ENCODE measurements around the gene DDX1. TPM values are rescaled to one million over a fixed set of nuclear protein-coding genes. Genes with fewer than 3 reads are reported as not detected.

Gene DDX1
- total RNA-seq, 1 experiment from 2014 or later, result 70.7 TPM

GRCh38 chr2:15661295-15661569 is 69.6 kb downstream of the DDX1 start:
- H3K4me1 ChIP-seq (replicated peaks; ENCODE audit: insufficient read depth), result no peaks in the 10 kb centered on the region
- ChIA-PET CTCF (no interaction called here), POLR2A (ENCODE audit: unreplicated experiment) (no interaction called here)
- TF ChIP-seq EZH2 (IDR thresholded peaks at IDR 0.05; ENCODE audit: low read depth) (no peak), CTCF (conservative IDR thresholded peaks at IDR 0.05) (no peak)
- intact Hi-C loops (cut with micrococcal nuclease; ENCODE audit: unreplicated experiment), result no loop called here
- H3K27ac ChIP-seq, result no peak overlapping the region
- H3K36me3 ChIP-seq (ENCODE audit: low read depth), result no peaks in the 10 kb centered on the region
- no peaks in the 10 kb centered on the region for H3K9me2 ChIP-seq (ENCODE audit: insufficient read depth)
- no TSS peak for BruUV-seq (replicated peaks)
- H3K79me2 ChIP-seq (ENCODE audit: low read depth), result no peaks in the 10 kb centered on the region
- no peak overlapping the region for H3K4me2 ChIP-seq
- H4K20me1 ChIP-seq (ENCODE audit: insufficient read depth), result no peaks in the 10 kb centered on the region
- no peak overlapping the region for H3K4me3 ChIP-seq
- no peak overlapping the region for H2AFZ ChIP-seq
- peaks cover 98% of the 10 kb centered on the region for H3K27me3 ChIP-seq (ENCODE audit: insufficient read depth, low read depth)
- DNase-seq, result no peak
- 0 out of 2 replicates have a peak, but pooled peaks cover 3% of the 10 kb centered on the region for H3K9me3 ChIP-seq (ENCODE audit: insufficient read depth, low read depth)
- H3F3A ChIP-seq (ENCODE audit: insufficient read depth, low read depth), result no peaks in the 10 kb centered on the region

- TF ChIP-seq EZH2 (IDR thresholded peaks at IDR 0.05; ENCODE audit: low read depth) (no peak), CTCF (conservative IDR thresholded peaks at IDR 0.05) (no peak)
- BruUV-seq (replicated peaks), result no TSS peak
- CTCF ChIA-PET, result no interaction called here
- H3F3A ChIP-seq (ENCODE audit: insufficient read depth, low read depth), result no peaks in the 10 kb centered on the region
- H3K27ac ChIP-seq, result no peak overlapping the region
- POLR2A ChIA-PET (ENCODE audit: unreplicated experiment), result interaction anchor here (0.6 kb wide), 1 partner anchor 1695 kb away, joined by 3 read pairs; no protein-coding TSS in a partner anchor
- no peaks in the 10 kb centered on the region for H3K9me2 ChIP-seq (ENCODE audit: insufficient read depth)
- H3K79me2 ChIP-seq (ENCODE audit: low read depth), result no peaks in the 10 kb centered on the region
- H4K20me1 ChIP-seq (ENCODE audit: insufficient read depth), result no peaks in the 10 kb centered on the region
- intact Hi-C loops (cut with micrococcal nuclease; ENCODE audit: unreplicated experiment), result no loop called here
- no peak overlapping the region for H3K4me2 ChIP-seq
- H2AFZ ChIP-seq, result no peak overlapping the region
- no peak overlapping the region for H3K4me3 ChIP-seq
- no peak for DNase-seq
- no peaks in the 10 kb centered on the region for H3K4me1 ChIP-seq (replicated peaks; ENCODE audit: insufficient read depth)
- H3K9me3 ChIP-seq (ENCODE audit: insufficient read depth, low read depth), result 0 out of 2 replicates have a peak, but pooled peaks cover 3% of the 10 kb centered on the region
- H3K36me3 ChIP-seq (ENCODE audit: low read depth), result no peaks in the 10 kb centered on the region
- H3K27me3 ChIP-seq (ENCODE audit: insufficient read depth, low read depth), result peaks cover 98% of the 10 kb centered on the region
Measured at GRCh38 chr2:15662026-15662425, 70.4 kb downstream of the DDX1 start.

GRCh38 chr2:15662579-15662978 is 70.9 kb downstream of the DDX1 start:
- no peaks in the 10 kb centered on the region for H3K79me2 ChIP-seq (ENCODE audit: low read depth)
- no peak for TF ChIP-seq EZH2 (IDR thresholded peaks at IDR 0.05; ENCODE audit: low read depth)
- TF ChIP-seq CTCF (conservative IDR thresholded peaks at IDR 0.05), result no peak
- ChIA-PET POLR2A (ENCODE audit: unreplicated experiment) (interaction anchor here (0.6 kb wide), 1 partner anchor 1695 kb away, joined by 3 read pairs; no protein-coding TSS in a partner anchor), CTCF (no interaction called here)
- H3K27me3 ChIP-seq (ENCODE audit: insufficient read depth, low read depth), result peaks cover 98% of the 10 kb centered on the region
- no peak for DNase-seq
- H3K36me3 ChIP-seq (ENCODE audit: low read depth), result no peaks in the 10 kb centered on the region
- no peak overlapping the region for H3K4me2 ChIP-seq
- H2AFZ ChIP-seq, result no peak overlapping the region
- BruUV-seq (replicated peaks), result no TSS peak
- intact Hi-C loops (cut with micrococcal nuclease; ENCODE audit: unreplicated experiment), result no loop called here
- no peak overlapping the region for H3K27ac ChIP-seq
- H3F3A ChIP-seq (ENCODE audit: insufficient read depth, low read depth), result no peaks in the 10 kb centered on the region
- H3K4me1 ChIP-seq (replicated peaks; ENCODE audit: insufficient read depth), result no peaks in the 10 kb centered on the region
- 0 out of 2 replicates have a peak, but pooled peaks cover 3% of the 10 kb centered on the region for H3K9me3 ChIP-seq (ENCODE audit: insufficient read depth, low read depth)
- no peaks in the 10 kb centered on the region for H3K9me2 ChIP-seq (ENCODE audit: insufficient read depth)
- no peaks in the 10 kb centered on the region for H4K20me1 ChIP-seq (ENCODE audit: insufficient read depth)
- no peak overlapping the region for H3K4me3 ChIP-seq
